HEK293T (cell line): Measurements from ENCODE around the gene IRF1.
A peak's percentile ranks its signal among the peaks of the same experiment; 100 is the strongest.

Source experiments
- CTCF ChIA-PET: fragments of 350-600 bp; formaldehyde crosslinking; extraction: SDS; loops from one replicate; lab custom pipeline; 2021; ENCODE audit warnings: antibody characterized with exemption, inconsistent platforms; lab: Yijun Ruan, JAX
- POLR2A ChIA-PET: fragments of 350-600 bp; formaldehyde crosslinking; extraction: SDS; loops from one replicate; lab custom pipeline; 2020; ENCODE audit warnings: antibody characterized with exemption, inconsistent platforms; lab: Yijun Ruan, JAX
- DNase-seq: peaks from one replicate; pipeline ENCODE4 v3.0.0; 2012; ENCODE audit warnings: mixed read lengths; ENCODE audit errors: extremely low spot score
- ARNT ChIP-seq: fragments of 450-650 bp; IDR thresholded peaks from 2 replicates; pipeline ENCODE4 v1.6.1; 2017; ENCODE audit warnings: mild to moderate bottlenecking
- BHLHE40 ChIP-seq: fragments of 450-650 bp; IDR thresholded peaks from 2 replicates; pipeline ENCODE4 v1.6.1; 2016; ENCODE audit warnings: mild to moderate bottlenecking, moderate library complexity, borderline replicate concordance
- CTBP1 ChIP-seq: fragments of 450-650 bp; IDR thresholded peaks from 2 replicates; pipeline ENCODE4 v1.6.1; 2016; ENCODE audit warnings: borderline replicate concordance
- ELF4 ChIP-seq: fragments of 450-650 bp; IDR thresholded peaks from 2 replicates; pipeline ENCODE4 v1.6.1; 2017; ENCODE audit warnings: antibody characterized with exemption
- FOXA1 ChIP-seq: fragments of 450-650 bp; IDR thresholded peaks from 2 replicates; pipeline ENCODE4 v1.6.1; 2016; ENCODE audit warnings: mild to moderate bottlenecking
- FOXK2 ChIP-seq: fragments of 450-650 bp; IDR thresholded peaks from 2 replicates; pipeline ENCODE4 v1.6.1; 2016; ENCODE audit warnings: mild to moderate bottlenecking
- FOXM1 ChIP-seq: fragments of 450-650 bp; IDR thresholded peaks from 2 replicates; pipeline ENCODE4 v1.6.1; 2017; ENCODE audit warnings: mild to moderate bottlenecking, borderline replicate concordance
- HDGF ChIP-seq: fragments of 450-650 bp; IDR thresholded peaks from 2 replicates; pipeline ENCODE4 v1.6.1; 2017; ENCODE audit warnings: antibody characterized with exemption, borderline replicate concordance
- L3MBTL2 ChIP-seq: fragments of 450-650 bp; conservative IDR thresholded peaks from 2 replicates; pipeline ENCODE4 v1.6.1; 2016; ENCODE audit warnings: mild to moderate bottlenecking
- LEF1 ChIP-seq: fragments of 450-650 bp; IDR thresholded peaks from 2 replicates; pipeline ENCODE4 v1.6.1; 2017; ENCODE audit warnings: mild to moderate bottlenecking, borderline replicate concordance
- NFRKB ChIP-seq: fragments of 450-650 bp; IDR thresholded peaks from 2 replicates; pipeline ENCODE4 v1.6.1; 2016; ENCODE audit warnings: mild to moderate bottlenecking, moderate library complexity
- SP1 ChIP-seq: fragments of 450-650 bp; IDR thresholded peaks from 2 replicates; pipeline ENCODE4 v1.6.1; 2017
- SUZ12 ChIP-seq: fragments of 450-650 bp; IDR thresholded peaks from 2 replicates; pipeline ENCODE4 v1.6.1; 2016; ENCODE audit warnings: mild to moderate bottlenecking
- TARDBP ChIP-seq: fragments of 450-650 bp; IDR thresholded peaks from 2 replicates; pipeline ENCODE4 v1.6.1; 2016
- ZNF384 ChIP-seq: fragments of 450-650 bp; IDR thresholded peaks from 2 replicates; pipeline ENCODE4 v1.6.1; 2016
- TF ChIP-seq, protein P1 (sequence below): fragments of 450-650 bp; IDR thresholded peaks from 2 replicates; pipeline ENCODE4 v1.6.1; 2016

The IRF1 gene

GRCh38 chr5:132501961-132502931, 11.7 kb upstream of the IRF1 start:
- ChIA-PET CTCF (interaction anchor here (0.7 to 4.1 kb wide), 6 partner anchors 8 to 264 kb away, joined by 3 to 19 read pairs (median 4); partner anchors contain the start of gene SLC22A4), POLR2A (interaction anchor here (0.7 kb wide), 1 partner anchor 274 kb away, joined by 3 read pairs; no protein-coding TSS in a partner anchor)
- DNase-seq = no peak
- TF ChIP-seq ARNT (no peak), BHLHE40 (no peak), FOXM1 (no peak), LEF1 (no peak), ELF4 (no peak), HDGF (no peak), FOXA1 (no peak), L3MBTL2 (no peak)

DNA sequence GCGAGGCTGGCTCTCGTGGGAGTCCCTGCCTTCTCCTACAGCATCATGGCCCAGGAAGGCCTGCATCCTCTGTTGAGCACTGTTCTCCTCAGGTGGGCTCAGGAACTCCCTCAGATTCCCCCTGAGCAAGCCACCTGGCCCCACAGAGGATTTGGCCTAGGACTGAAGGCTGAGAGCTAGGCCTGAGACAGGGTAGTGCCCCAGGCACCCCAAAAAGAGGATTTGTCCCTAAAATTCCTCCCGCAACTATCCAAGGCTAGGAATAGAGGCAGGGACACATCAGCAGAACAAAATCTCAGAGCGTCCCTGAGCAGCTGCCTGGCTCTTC, 11.0 kb upstream of the IRF1 start:
- no peak for DNase-seq
- ChIA-PET CTCF (interaction anchor here (0.7 to 4.1 kb wide), 12 partner anchors 8 to 436 kb away, joined by 3 to 19 read pairs (median 5); partner anchors contain the start of gene SLC22A4), POLR2A (interaction anchor here (1.5 kb wide), 1 partner anchor 84 kb away, joined by 3 read pairs; no protein-coding TSS in a partner anchor)
- TF ChIP-seq ZNF384 = no peak
- no peak for TF ChIP-seq FOXM1
- TF ChIP-seq, protein P1, sequence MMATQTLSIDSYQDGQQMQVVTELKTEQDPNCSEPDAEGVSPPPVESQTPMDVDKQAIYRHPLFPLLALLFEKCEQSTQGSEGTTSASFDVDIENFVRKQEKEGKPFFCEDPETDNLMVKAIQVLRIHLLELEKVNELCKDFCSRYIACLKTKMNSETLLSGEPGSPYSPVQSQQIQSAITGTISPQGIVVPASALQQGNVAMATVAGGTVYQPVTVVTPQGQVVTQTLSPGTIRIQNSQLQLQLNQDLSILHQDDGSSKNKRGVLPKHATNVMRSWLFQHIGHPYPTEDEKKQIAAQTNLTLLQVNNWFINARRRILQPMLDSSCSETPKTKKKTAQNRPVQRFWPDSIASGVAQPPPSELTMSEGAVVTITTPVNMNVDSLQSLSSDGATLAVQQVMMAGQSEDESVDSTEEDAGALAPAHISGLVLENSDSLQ = no peak

- TF ChIP-seq ELF4 (no peak), ARNT (no peak), TARDBP (no peak), FOXA1 (no peak), FOXK2 (no peak)
- DNase-seq = peak; percentile 65
- CTCF ChIA-PET = interaction anchor here (0.6 to 4.1 kb wide), 26 partner anchors 9 to 436 kb away, joined by 3 to 19 read pairs (median 4); partner anchors contain the start of genes SLC22A4 and SLC22A5
- POLR2A ChIA-PET = interaction anchor here (1.4 to 1.5 kb wide), 3 partner anchors 11 to 207 kb away, joined by 3 to 7 read pairs (median 4); partner anchors contain the start of genes IRF1 and SLC22A4
Observed at GRCh38 chr5:132500931-132501628, 10.5 kb upstream of the IRF1 start.

- CTCF ChIA-PET = interaction anchor here (0.6 to 4.1 kb wide), 29 partner anchors 10 to 436 kb away, joined by 3 to 19 read pairs (median 4); partner anchors contain the start of genes SLC22A4 and SLC22A5
- no peak for DNase-seq
- POLR2A ChIA-PET = interaction anchor here (1.4 to 1.5 kb wide), 3 partner anchors 10 to 206 kb away, joined by 3 to 7 read pairs (median 4); partner anchors contain the start of genes IRF1 and SLC22A4
- TF ChIP-seq NFRKB (no peak), L3MBTL2 (no peak), ZNF384 (no peak), ELF4 (no peak), BHLHE40 (no peak), ARNT (no peak), TARDBP (no peak), SUZ12 (no peak), FOXM1 (no peak), LEF1 (no peak), FOXA1 (no peak), CTBP1 (no peak), HDGF (no peak), FOXK2 (no peak), SP1 (no peak)
- TF ChIP-seq, protein P1 = no peak
Observed at GRCh38 chr5:132500244-132500930, 9.8 kb upstream of the IRF1 start.

- POLR2A ChIA-PET = interaction anchor here (1.4 to 1.5 kb wide), 2 partner anchors 9 to 205 kb away, joined by 4 to 7 read pairs; partner anchors contain the start of genes IRF1 and SLC22A4
- CTCF ChIA-PET = interaction anchor here (0.7 to 4.1 kb wide), 10 partner anchors 9 to 435 kb away, joined by 3 to 19 read pairs (median 4); partner anchors contain the start of gene IRF1
- DNase-seq = peak; percentile 1
- TF ChIP-seq FOXA1 = no peak
Observed at GRCh38 chr5:132499440-132500243, 9.1 kb upstream of the IRF1 start.
